Measurements from ENCODE around the gene PIK3C2G.

DNA sequence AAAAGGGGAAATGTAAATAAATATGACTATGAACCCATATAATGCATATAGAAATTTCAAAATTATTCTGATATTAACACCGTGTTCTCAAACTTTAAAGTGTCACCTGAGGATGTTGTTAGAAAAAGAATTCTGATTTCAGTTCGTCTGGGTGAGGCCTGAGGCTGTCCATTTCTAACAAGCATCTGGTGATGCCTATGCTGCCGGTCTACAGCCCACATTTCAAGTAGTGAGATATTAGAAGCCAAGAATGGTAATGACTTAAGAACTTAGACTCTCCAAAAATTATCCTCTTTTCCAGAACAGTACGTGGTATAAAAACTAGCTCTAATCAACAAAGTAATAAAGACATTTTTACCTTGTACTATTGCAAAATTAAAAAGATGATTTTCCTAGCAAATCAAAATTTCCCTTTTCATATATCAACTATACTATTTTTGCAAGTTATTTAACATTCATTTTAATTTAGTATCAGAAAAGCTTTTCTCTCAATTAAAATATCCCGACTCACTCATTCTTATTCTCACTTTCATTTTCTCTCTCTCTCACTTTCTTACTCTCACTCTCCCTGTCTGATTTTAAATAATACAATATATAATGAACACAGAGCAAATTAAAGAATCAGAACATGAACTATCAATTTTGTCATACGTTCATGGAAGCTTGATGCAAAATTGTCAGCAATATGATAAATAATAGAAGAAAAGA lies 35.0 kb downstream of the PIK3C2G start:
- TF ChIP-seq, protein P1, sequence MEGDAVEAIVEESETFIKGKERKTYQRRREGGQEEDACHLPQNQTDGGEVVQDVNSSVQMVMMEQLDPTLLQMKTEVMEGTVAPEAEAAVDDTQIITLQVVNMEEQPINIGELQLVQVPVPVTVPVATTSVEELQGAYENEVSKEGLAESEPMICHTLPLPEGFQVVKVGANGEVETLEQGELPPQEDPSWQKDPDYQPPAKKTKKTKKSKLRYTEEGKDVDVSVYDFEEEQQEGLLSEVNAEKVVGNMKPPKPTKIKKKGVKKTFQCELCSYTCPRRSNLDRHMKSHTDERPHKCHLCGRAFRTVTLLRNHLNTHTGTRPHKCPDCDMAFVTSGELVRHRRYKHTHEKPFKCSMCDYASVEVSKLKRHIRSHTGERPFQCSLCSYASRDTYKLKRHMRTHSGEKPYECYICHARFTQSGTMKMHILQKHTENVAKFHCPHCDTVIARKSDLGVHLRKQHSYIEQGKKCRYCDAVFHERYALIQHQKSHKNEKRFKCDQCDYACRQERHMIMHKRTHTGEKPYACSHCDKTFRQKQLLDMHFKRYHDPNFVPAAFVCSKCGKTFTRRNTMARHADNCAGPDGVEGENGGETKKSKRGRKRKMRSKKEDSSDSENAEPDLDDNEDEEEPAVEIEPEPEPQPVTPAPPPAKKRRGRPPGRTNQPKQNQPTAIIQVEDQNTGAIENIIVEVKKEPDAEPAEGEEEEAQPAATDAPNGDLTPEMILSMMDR (IDR thresholded peaks at IDR 0.05), result no peak
- no peak for TF ChIP-seq POLR2A (IDR thresholded peaks at IDR 0.05)
